Esophagus muscularis mucosa (tissue), 4 donors: ENCODE data around the gene TTLL5. TPM values are rescaled to one million over a fixed set of nuclear protein-coding genes. Genes with fewer than 3 reads are reported as not detected.

Source experiments
- DNase-seq: peaks from one replicate; pipeline ENCODE4 v3.0.0-alpha.2; 2017; ENCODE audit errors: extremely low spot score
- H3K27ac ChIP-seq, 4 donors: fragments of 200-600 bp; sonication (generic); replicated peaks in 1 of 4; 1 replicate in 3 of 4; 2 replicates in 1 of 4; pipeline ENCODE4 v1.5.1; 2016 to 2019; ENCODE audit warnings: mild to moderate bottlenecking in 1 of 4
- H3K27me3 ChIP-seq, 4 donors: fragments of 200-600 bp; sonication (generic); one replicate each; pipeline versions ENCODE4 v1.5.1 to v1.6.0; 2016 to 2019
- H3K36me3 ChIP-seq, 4 donors: fragments of 200-600 bp; sonication (generic); one replicate each; pipeline ENCODE4 v1.5.1; 2016 to 2019
- H3K4me1 ChIP-seq, 4 donors: fragments of 200-600 bp; sonication (generic); one replicate each; pipeline ENCODE4 v1.5.1; 2016 to 2019
- H3K4me3 ChIP-seq, 4 donors: fragments of 200-600 bp; sonication (generic); 1 replicate in 2 of 4; 2 replicates in 2 of 4; pipeline ENCODE4 v1.5.1; 2016 to 2019; ENCODE audit warnings: mild to moderate bottlenecking in 4 of 4, moderate library complexity in 1 of 4
- H3K9me3 ChIP-seq, 4 donors: fragments of 200-600 bp; sonication (generic); 1 replicate in 3 of 4; 2 replicates in 1 of 4; pipeline ENCODE4 v1.5.1; 2016 to 2019
- CTCF ChIP-seq, 3 experiments: fragments of 200-600 bp in 2 of 3; fragments of 450-650 bp in 1 of 3; sonication (generic) in 2 of 3; IDR thresholded peaks; one replicate each; pipeline ENCODE4 v1.5.1; 2017 to 2019; ENCODE audit warnings: antibody characterized with exemption in 3 of 3, mild to moderate bottlenecking in 2 of 3, moderate library complexity in 1 of 3
- EP300 ChIP-seq: sonication (generic); formaldehyde crosslinking; IDR thresholded peaks from one replicate; pipeline ENCODE4 v1.6.1; 2017; ENCODE audit warnings: antibody characterized with exemption
- POLR2A ChIP-seq: fragments of 450-650 bp; IDR thresholded peaks from one replicate; pipeline ENCODE4 v1.6.1; 2017; ENCODE audit warnings: antibody characterized with exemption, moderate library complexity, mild to moderate bottlenecking, low read depth
- POLR2AphosphoS5 ChIP-seq, 2 donors: sonication (generic); formaldehyde crosslinking; IDR thresholded peaks; one replicate each; pipeline ENCODE4 v1.6.1; 2017; ENCODE audit warnings: antibody characterized with exemption in 2 of 2
- WGBS: methylation state at CpG from one replicate; pipeline ENCODE4 v1.1.5; 2018; 5-methylcytosine and 5-hydroxymethylcytosine counted together
- intact Hi-C: fragments of 100-400 bp; cut with DNase I; formaldehyde crosslinking; loops from one replicate; pipeline ENCODE4 v1.15.1; 2023
- total RNA-seq, 4 donors: library from RNA; depleted of rRNA; stranded (reverse); fragments of >200 nt; gene quantifications; one replicate each; pipeline versions ENCODE4 v1.1.0 to v1.2.1, GENCODE V29; 2016

Gene TTLL5
- total RNA-seq, 4 donors from 2014 or later: 16.9 to 26.6 (median 21.2) TPM

GRCh38 chr14:75934998-75935628 is 274.1 kb downstream of the TTLL5 start:
- no peaks in the 10 kb centered on the region for H3K36me3 ChIP-seq
- H3K9me3 ChIP-seq: no peaks in the 10 kb centered on the region
- H3K27ac ChIP-seq: no peak overlapping the region
- TF ChIP-seq CTCF (IDR thresholded peaks at IDR 0.05) (no peak), POLR2AphosphoS5 (IDR thresholded peaks at IDR 0.05) (no peak), POLR2A (no peak), EP300 (no peak)
- no peaks in the 10 kb centered on the region for H3K27me3 ChIP-seq
- 58% methylated on average over 2 of the region's 2 CpGs for WGBS
- intact Hi-C loops: no loop called here
- no peak for DNase-seq
- H3K4me3 ChIP-seq: no peak overlapping the region
- H3K4me1 ChIP-seq: no peaks in the 10 kb centered on the region

DNA sequence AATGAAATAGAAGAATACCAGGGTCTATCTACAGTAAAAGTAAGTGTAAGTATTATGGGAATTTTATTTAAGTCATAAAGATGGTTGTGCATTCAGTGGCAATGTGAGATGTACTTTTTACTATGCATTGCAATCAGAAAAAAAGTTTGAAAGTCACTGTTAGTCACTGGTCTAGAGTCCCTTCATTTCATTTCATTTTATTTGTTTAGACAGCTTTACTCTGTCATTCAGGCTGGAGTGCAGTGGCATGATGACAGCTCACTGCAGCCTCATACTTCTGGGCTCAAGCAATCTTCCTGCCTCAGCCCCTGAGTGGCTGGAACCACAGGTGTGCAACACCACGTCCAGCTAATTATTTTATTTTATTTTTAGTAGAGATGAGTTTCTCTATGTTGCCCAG is 278.2 kb downstream of the TTLL5 start:
- DNase-seq: no peak
- WGBS: 70% methylated on average over 1 of the region's 1 CpG
- Histone ChIP-seq H3K27ac (no peak overlapping the region), H3K4me1 (no peaks in the 10 kb centered on the region), H3K27me3 (no peaks in the 10 kb centered on the region), H3K36me3 (no peaks in the 10 kb centered on the region), H3K4me3 (no peak overlapping the region), H3K9me3 (no peaks in the 10 kb centered on the region)
- intact Hi-C loops: no loop called here
- no peak for TF ChIP-seq POLR2AphosphoS5 (IDR thresholded peaks at IDR 0.05)
- TF ChIP-seq CTCF (IDR thresholded peaks at IDR 0.05): no peak
- TF ChIP-seq EP300: no peak
- no peak for TF ChIP-seq POLR2A

DNA sequence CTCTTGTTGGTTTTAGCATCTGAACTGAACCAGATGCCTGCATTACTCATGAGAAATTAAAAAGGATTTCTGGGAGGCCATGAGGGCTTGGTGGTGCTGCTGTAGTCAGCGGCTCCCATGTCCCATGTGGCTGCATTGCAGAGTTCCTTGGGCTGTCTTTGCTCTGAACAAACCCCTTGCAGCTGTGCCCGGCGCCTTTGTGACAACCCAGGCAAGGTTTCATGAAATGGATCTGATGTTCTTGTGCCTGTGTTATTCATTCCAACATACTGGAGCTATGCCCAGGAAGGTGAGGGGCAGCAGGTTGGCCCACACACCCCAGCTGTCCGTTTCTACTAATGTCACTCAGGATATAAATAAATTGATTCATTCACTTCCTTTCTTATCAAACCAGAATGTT is 280.0 kb downstream of the TTLL5 start:
- H3K27ac ChIP-seq: no peak overlapping the region
- 76% methylated on average over 4 of the region's 4 CpGs for WGBS
- no peaks in the 10 kb centered on the region for H3K4me1 ChIP-seq
- TF ChIP-seq POLR2A (no peak), CTCF (IDR thresholded peaks at IDR 0.05) (no peak), EP300 (no peak), POLR2AphosphoS5 (IDR thresholded peaks at IDR 0.05) (no peak)
- no peaks in the 10 kb centered on the region for H3K9me3 ChIP-seq
- H3K27me3 ChIP-seq: no peaks in the 10 kb centered on the region
- no peaks in the 10 kb centered on the region for H3K36me3 ChIP-seq
- no peak overlapping the region for H3K4me3 ChIP-seq
- no peak for DNase-seq
- intact Hi-C loops: no loop called here

- no peaks in the 10 kb centered on the region for H3K9me3 ChIP-seq
- WGBS: 86% methylated on average over 4 of the region's 4 CpGs
- TF ChIP-seq CTCF (IDR thresholded peaks at IDR 0.05): no peak
- TF ChIP-seq POLR2AphosphoS5 (IDR thresholded peaks at IDR 0.05): no peak
- TF ChIP-seq EP300: no peak
- TF ChIP-seq POLR2A: no peak
- no peaks in the 10 kb centered on the region for H3K4me1 ChIP-seq
- H3K27ac ChIP-seq: no peak overlapping the region
- intact Hi-C loops: no loop called here
- no peaks in the 10 kb centered on the region for H3K36me3 ChIP-seq
- DNase-seq: no peak
- H3K27me3 ChIP-seq: no peaks in the 10 kb centered on the region
- H3K4me3 ChIP-seq: no peak overlapping the region
Measured at GRCh38 chr14:75944607-75945241, 283.7 kb downstream of the TTLL5 start.
